ENCODE measurements around the gene ARHGEF37.
A peak's percentile ranks its signal among the peaks of the same experiment; 100 is the strongest.

DNA sequence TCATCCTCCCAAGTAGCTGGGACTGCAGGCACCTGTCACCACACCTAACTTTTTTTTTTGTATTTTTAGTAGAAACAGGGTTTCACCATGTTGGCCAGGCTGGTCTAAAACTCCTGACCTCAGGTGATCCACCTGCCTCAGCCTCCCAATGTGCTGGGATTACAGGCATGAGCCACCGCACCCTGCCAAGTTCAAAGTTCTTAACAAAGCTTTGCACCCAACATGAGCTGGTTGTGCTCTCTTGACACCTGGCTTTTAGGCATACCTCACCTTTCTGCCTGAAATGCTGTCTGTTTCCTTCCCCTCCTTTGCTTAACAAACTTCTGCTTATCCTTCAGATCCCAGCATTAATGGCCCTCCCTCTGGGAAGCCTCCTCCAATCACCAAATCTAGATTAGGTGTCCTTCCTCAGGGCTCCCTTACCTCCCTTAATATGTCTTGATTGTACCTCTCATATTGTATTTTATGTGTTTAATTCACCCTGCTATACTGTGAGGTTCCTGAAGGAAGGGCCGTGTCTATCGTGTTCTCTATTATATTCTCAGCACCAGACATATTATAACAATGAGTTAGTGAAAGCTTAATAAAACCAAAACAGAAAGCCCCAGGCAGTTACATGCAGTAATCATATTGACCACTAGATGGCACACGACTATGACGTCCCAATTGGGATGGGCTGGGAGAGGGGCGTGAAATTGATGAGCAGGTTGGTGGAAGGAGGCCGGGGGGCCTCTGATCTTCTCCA lies 86.0 kb downstream of the ARHGEF37 start:
- TF ChIP-seq, protein P1, sequence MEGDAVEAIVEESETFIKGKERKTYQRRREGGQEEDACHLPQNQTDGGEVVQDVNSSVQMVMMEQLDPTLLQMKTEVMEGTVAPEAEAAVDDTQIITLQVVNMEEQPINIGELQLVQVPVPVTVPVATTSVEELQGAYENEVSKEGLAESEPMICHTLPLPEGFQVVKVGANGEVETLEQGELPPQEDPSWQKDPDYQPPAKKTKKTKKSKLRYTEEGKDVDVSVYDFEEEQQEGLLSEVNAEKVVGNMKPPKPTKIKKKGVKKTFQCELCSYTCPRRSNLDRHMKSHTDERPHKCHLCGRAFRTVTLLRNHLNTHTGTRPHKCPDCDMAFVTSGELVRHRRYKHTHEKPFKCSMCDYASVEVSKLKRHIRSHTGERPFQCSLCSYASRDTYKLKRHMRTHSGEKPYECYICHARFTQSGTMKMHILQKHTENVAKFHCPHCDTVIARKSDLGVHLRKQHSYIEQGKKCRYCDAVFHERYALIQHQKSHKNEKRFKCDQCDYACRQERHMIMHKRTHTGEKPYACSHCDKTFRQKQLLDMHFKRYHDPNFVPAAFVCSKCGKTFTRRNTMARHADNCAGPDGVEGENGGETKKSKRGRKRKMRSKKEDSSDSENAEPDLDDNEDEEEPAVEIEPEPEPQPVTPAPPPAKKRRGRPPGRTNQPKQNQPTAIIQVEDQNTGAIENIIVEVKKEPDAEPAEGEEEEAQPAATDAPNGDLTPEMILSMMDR (conservative IDR thresholded peaks at IDR 0.05 in 1 of 2, IDR thresholded peaks at IDR 0.05 in 1 of 2; ENCODE audit: extremely low read depth in 1 of 2, insufficient read depth in 1 of 2, low read depth in 1 of 2, low read length in 2 of 2) = peak; percentile 78 to 91
- no peak for TF ChIP-seq EZH2 (IDR thresholded peaks at IDR 0.05; ENCODE audit: borderline replicate concordance, low read length)

All from mammary epithelial cell (primary cell).